Rectal smooth muscle tissue (tissue), 1 donor: ENCODE results near the gene GPR141.

Experiments used
- H3K27ac ChIP-seq: one replicate; pipeline ENCODE4 v1.7.0; 2013; ENCODE audit warnings: low read depth, low read length, inconsistent platforms
- H3K27me3 ChIP-seq: one replicate; pipeline ENCODE4 v1.7.0; 2013; ENCODE audit warnings: low read length; ENCODE audit not compliant: control insufficient read depth, insufficient read depth
- H3K36me3 ChIP-seq: one replicate; pipeline ENCODE4 v1.7.0; 2013; ENCODE audit warnings: low read length; ENCODE audit not compliant: control insufficient read depth, insufficient read depth
- H3K4me1 ChIP-seq: one replicate; pipeline ENCODE4 v1.7.0; 2013; ENCODE audit warnings: low read length; ENCODE audit not compliant: control insufficient read depth, insufficient read depth
- H3K4me3 ChIP-seq: one replicate; pipeline ENCODE4 v1.7.0; 2013; ENCODE audit warnings: low read length
- H3K9ac ChIP-seq: one replicate; pipeline ENCODE4 v1.7.0; 2013; ENCODE audit warnings: low read length

The GPR141 gene

GRCh38 chr7:37771801-37772200, 88.2 kb downstream of the GPR141 start:
- Histone ChIP-seq H3K4me1 (no peaks in the 10 kb centered on the region), H3K4me3 (no peak overlapping the region)

GRCh38 chr7:37775921-37776320, 92.4 kb downstream of the GPR141 start:
- Histone ChIP-seq H3K27me3 (no peaks in the 10 kb centered on the region), H3K4me3 (no peak overlapping the region), H3K36me3 (no peaks in the 10 kb centered on the region), H3K9ac (no peak overlapping the region), H3K4me1 (no peaks in the 10 kb centered on the region), H3K27ac (no peak overlapping the region)

More at GRCh38 chr7:37771801-37772200, 88.2 kb downstream of the GPR141 start:
- Histone ChIP-seq H3K36me3 (no peaks in the 10 kb centered on the region), H3K9ac (no peak overlapping the region), H3K27me3 (no peaks in the 10 kb centered on the region), H3K27ac (no peak overlapping the region)

- H3K36me3 ChIP-seq: no peaks in the 10 kb centered on the region
- H3K27ac ChIP-seq: no peak overlapping the region
- no peaks in the 10 kb centered on the region for H3K4me1 ChIP-seq
- no peak overlapping the region for H3K4me3 ChIP-seq
- no peak overlapping the region for H3K9ac ChIP-seq
- H3K27me3 ChIP-seq: no peaks in the 10 kb centered on the region
These were observed 97.6 kb downstream of the GPR141 start for GRCh38 chr7:37781156-37781555.

GRCh38 chr7:37782166-37782565, 98.6 kb downstream of the GPR141 start:
- Histone ChIP-seq H3K27me3 (no peaks in the 10 kb centered on the region), H3K27ac (no peak overlapping the region), H3K36me3 (no peaks in the 10 kb centered on the region), H3K4me1 (no peaks in the 10 kb centered on the region), H3K4me3 (no peak overlapping the region), H3K9ac (no peak overlapping the region)

- H3K27me3 ChIP-seq: no peaks in the 10 kb centered on the region
- H3K36me3 ChIP-seq: no peaks in the 10 kb centered on the region
- H3K4me3 ChIP-seq: no peak overlapping the region
- no peaks in the 10 kb centered on the region for H3K4me1 ChIP-seq
- no peak overlapping the region for H3K9ac ChIP-seq
- H3K27ac ChIP-seq: no peak overlapping the region
These were observed 100.4 kb downstream of the GPR141 start for GRCh38 chr7:37784015-37784414.

- no peak overlapping the region for H3K4me3 ChIP-seq
- H3K36me3 ChIP-seq: no peaks in the 10 kb centered on the region
- no peak overlapping the region for H3K27ac ChIP-seq
- no peaks in the 10 kb centered on the region for H3K4me1 ChIP-seq
- no peaks in the 10 kb centered on the region for H3K27me3 ChIP-seq
- no peak overlapping the region for H3K9ac ChIP-seq
These were observed 103.4 kb downstream of the GPR141 start for GRCh38 chr7:37786741-37787569.
